HepG2 (cell line): ENCODE measurements around the gene GFOD1. TPM values are rescaled to one million over a fixed set of nuclear protein-coding genes. Genes with fewer than 3 reads are reported as not detected.

Experiments
- AKAP8 ChIP-seq: sonication (generic); formaldehyde crosslinking; IDR thresholded peaks from 2 replicates; pipeline ENCODE4 v1.5.1; 2020; ENCODE audit warnings: mild to moderate bottlenecking, missing genetic modification reagents
- CEBPG ChIP-seq: IDR thresholded peaks from 2 replicates; pipeline ENCODE4 v1.6.1; 2016
- CREB1 ChIP-seq, 2 experiments: fragments of 450-650 bp in 1 of 2; IDR thresholded peaks; 2 replicates each; pipeline ENCODE4 v1.6.1; 2016 to 2017; ENCODE audit warnings: control low read depth in 1 of 2, mild to moderate bottlenecking in 1 of 2, missing compliant biosample characterization in 1 of 2, missing genetic modification characterization in 1 of 2
- DDIT3 ChIP-seq: sonication (generic); formaldehyde crosslinking; IDR thresholded peaks from 2 replicates; pipeline ENCODE4 v1.4.0; 2020; ENCODE audit warnings: mild to moderate bottlenecking, missing genetic modification reagents
- FOSL2 ChIP-seq: sonication (generic); formaldehyde crosslinking; IDR thresholded peaks from 2 replicates; pipeline ENCODE4 v1.4.0; 2020; ENCODE audit warnings: missing genetic modification reagents
- GATAD2A ChIP-seq: IDR thresholded peaks from 2 replicates; pipeline ENCODE4 v1.6.1; 2016
- KDM2A ChIP-seq: sonication (generic); formaldehyde crosslinking; IDR thresholded peaks from 2 replicates; pipeline ENCODE4 v1.4.0; 2020; ENCODE audit warnings: low read depth, missing genetic modification reagents, borderline replicate concordance
- MEF2D ChIP-seq: sonication (generic); formaldehyde crosslinking; IDR thresholded peaks from 2 replicates; pipeline ENCODE4 v1.5.1; 2020; ENCODE audit warnings: mild to moderate bottlenecking, missing genetic modification reagents
- PAXIP1 ChIP-seq: sonication (generic); formaldehyde crosslinking; conservative IDR thresholded peaks from 2 replicates; pipeline ENCODE4 v1.4.0; 2020; ENCODE audit warnings: mild to moderate bottlenecking, missing genetic modification reagents, moderate library complexity
- REXO4 ChIP-seq: sonication (generic); formaldehyde crosslinking; IDR thresholded peaks from 2 replicates; pipeline ENCODE4 v1.8.0; 2022; ENCODE audit warnings: missing genetic modification reagents, mild to moderate bottlenecking, borderline replicate concordance
- SALL2 ChIP-seq: sonication (generic); formaldehyde crosslinking; IDR thresholded peaks from 2 replicates; pipeline ENCODE4 v1.8.1; 2023; ENCODE audit warnings: mild to moderate bottlenecking, missing genetic modification reagents, inconsistent platforms
- SIN3A ChIP-seq: IDR thresholded peaks from 2 replicates; pipeline ENCODE4 v1.6.1; 2011; ENCODE audit warnings: low read depth, mild to moderate bottlenecking, control low read depth, low read length, borderline replicate concordance
- SRSF9 ChIP-seq: fragments of 200-400 bp; formaldehyde crosslinking; IDR thresholded peaks from 2 replicates; pipeline ENCODE4 v1.6.1; 2018; ENCODE audit warnings: borderline replicate concordance, mild to moderate bottlenecking, low read depth, low read length; ENCODE audit not compliant: insufficient read depth, poor library complexity, severe bottlenecking
- TFDP1 ChIP-seq: IDR thresholded peaks from 2 replicates; pipeline ENCODE4 v1.6.1; 2016; ENCODE audit warnings: missing compliant biosample characterization, missing genetic modification reagents, borderline replicate concordance
- THYN1 ChIP-seq: sonication (generic); formaldehyde crosslinking; IDR thresholded peaks from 2 replicates; pipeline ENCODE4 v1.8.1; 2023; ENCODE audit warnings: low read depth, mild to moderate bottlenecking, moderate library complexity, missing genetic modification reagents, borderline replicate concordance
- TSC22D2 ChIP-seq: sonication (generic); formaldehyde crosslinking; IDR thresholded peaks from 2 replicates; pipeline ENCODE4 v1.5.1; 2020; ENCODE audit warnings: missing genetic modification reagents, mild to moderate bottlenecking, borderline replicate concordance
- ZNF251 ChIP-seq: sonication (generic); formaldehyde crosslinking; IDR thresholded peaks from 2 replicates; pipeline ENCODE4 v1.9.0; 2021; ENCODE audit warnings: mild to moderate bottlenecking, missing genetic modification reagents
- ZNF296 ChIP-seq: sonication (generic); formaldehyde crosslinking; conservative IDR thresholded peaks from 2 replicates; pipeline ENCODE4 v1.5.0; 2020; ENCODE audit warnings: mild to moderate bottlenecking, missing genetic modification reagents
- ZNF672 ChIP-seq: sonication (generic); formaldehyde crosslinking; IDR thresholded peaks from 2 replicates; pipeline ENCODE4 v1.8.1; 2022; ENCODE audit warnings: missing genetic modification reagents
- ZSCAN25 ChIP-seq: sonication (generic); formaldehyde crosslinking; IDR thresholded peaks from 2 replicates; pipeline ENCODE4 v1.8.0; 2022; ENCODE audit warnings: mild to moderate bottlenecking, missing genetic modification reagents
- polyA plus RNA-seq, 8 experiments: library from polyadenylated mRNA; depleted of rRNA in 3 of 8; stranded (reverse) in 7 of 8; unstranded in 1 of 8; fragments of >200 nt; fragmentation: Illumina TruSeq in 4 of 8; extraction: Trizol in 4 of 8; gene quantifications; 2 replicates each; pipeline versions ENCODE4 v1.2.1 to v1.2.3, GENCODE V29; 2011 to 2016; ENCODE audit warnings: low read depth in 4 of 8, missing spikeins in 1 of 8, mixed read lengths in 1 of 8; ENCODE audit not compliant: insufficient read depth in 1 of 8
- total RNA-seq, 5 experiments: library from RNA; depleted of rRNA; stranded (reverse); fragments of >200 nt; fragmentation: Illumina TruSeq; extraction: Trizol; gene quantifications; 2 replicates each; pipeline ENCODE4 v1.2.3, GENCODE V29; 2016; ENCODE audit warnings: low read depth in 1 of 5
- TF ChIP-seq, protein P1 (sequence below): sonication (generic); formaldehyde crosslinking; IDR thresholded peaks from 2 replicates; pipeline ENCODE4 v1.4.0; 2020; ENCODE audit warnings: missing genetic modification reagents

The GFOD1 gene
- total and polyA plus RNA-seq, 2 of the 13 experiments (the other 11 are each of a cell fraction or from before 2014, with no cell fraction given) = 1.9 to 6.4 TPM

DNA sequence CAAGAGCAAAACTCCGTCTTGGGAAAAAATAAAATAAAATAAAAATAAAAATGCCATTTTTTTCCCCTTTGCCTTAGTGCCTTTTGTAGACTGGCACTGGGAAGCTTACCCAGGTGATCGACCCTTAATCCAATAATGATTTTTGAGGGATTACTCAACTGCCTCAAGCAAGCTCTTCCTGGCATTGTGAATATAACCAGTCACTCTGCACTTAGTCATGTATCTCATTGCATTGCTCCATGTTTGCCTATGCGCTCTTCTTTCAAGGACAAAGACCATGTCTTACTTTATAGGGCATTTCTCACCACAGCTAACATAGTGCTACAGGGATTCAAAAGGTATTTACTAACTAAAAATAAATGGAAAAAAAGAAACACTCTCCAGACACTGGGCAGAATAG lies 13.0 kb downstream of the GFOD1 start (continued):
- TF ChIP-seq SRSF9 = no peak
- no peak for TF ChIP-seq ZNF251
- TF ChIP-seq ZNF672 (CRISPR knock-in tag) = no peak
- TF ChIP-seq SIN3A = no peak
- peak; percentile 72 for TF ChIP-seq CEBPG (CRISPR knock-in tag)
- TF ChIP-seq SALL2 (CRISPR knock-in tag) = no peak
- no peak for TF ChIP-seq CREB1 (IDR thresholded peaks at IDR 0.05)
- peak; percentile 65; the same call in 1 of the 2 replicates for TF ChIP-seq CREB1 (CRISPR knock-in tag; IDR thresholded peaks at IDR 0.05)
- TF ChIP-seq GATAD2A = peak; percentile 68
- TF ChIP-seq REXO4 (CRISPR knock-in tag) = no peak
- TF ChIP-seq TFDP1 (CRISPR knock-in tag) = no peak
- TF ChIP-seq ZNF296 (CRISPR knock-in tag) = no peak
- no peak for TF ChIP-seq AKAP8 (CRISPR knock-in tag)
- TF ChIP-seq, protein P1, sequence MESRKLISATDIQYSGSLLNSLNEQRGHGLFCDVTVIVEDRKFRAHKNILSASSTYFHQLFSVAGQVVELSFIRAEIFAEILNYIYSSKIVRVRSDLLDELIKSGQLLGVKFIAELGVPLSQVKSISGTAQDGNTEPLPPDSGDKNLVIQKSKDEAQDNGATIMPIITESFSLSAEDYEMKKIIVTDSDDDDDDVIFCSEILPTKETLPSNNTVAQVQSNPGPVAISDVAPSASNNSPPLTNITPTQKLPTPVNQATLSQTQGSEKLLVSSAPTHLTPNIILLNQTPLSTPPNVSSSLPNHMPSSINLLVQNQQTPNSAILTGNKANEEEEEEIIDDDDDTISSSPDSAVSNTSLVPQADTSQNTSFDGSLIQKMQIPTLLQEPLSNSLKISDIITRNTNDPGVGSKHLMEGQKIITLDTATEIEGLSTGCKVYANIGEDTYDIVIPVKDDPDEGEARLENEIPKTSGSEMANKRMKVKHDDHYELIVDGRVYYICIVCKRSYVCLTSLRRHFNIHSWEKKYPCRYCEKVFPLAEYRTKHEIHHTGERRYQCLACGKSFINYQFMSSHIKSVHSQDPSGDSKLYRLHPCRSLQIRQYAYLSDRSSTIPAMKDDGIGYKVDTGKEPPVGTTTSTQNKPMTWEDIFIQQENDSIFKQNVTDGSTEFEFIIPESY (CRISPR knock-in tag) = peak; percentile 38; the same call in 1 of the 2 replicates
- no peak for TF ChIP-seq KDM2A (CRISPR knock-in tag)
- TF ChIP-seq PAXIP1 (CRISPR knock-in tag) = 0 out of 2 replicates have a peak, but pooled peaks have one; percentile 29
- TF ChIP-seq THYN1 (CRISPR knock-in tag) = no peak
- TF ChIP-seq TSC22D2 = no peak
- no peak for TF ChIP-seq DDIT3 (CRISPR knock-in tag)
- TF ChIP-seq ZSCAN25 = no peak
- TF ChIP-seq FOSL2 (CRISPR knock-in tag) = peak; percentile 68
- TF ChIP-seq MEF2D (CRISPR knock-in tag) = no peak
